Stimulated activated CD8-positive, alpha-beta memory T cell treated with anti-CD3 and anti-CD28 coated beads, Interleukin-2, amount 100 ng/mL, for 48 hours (primary cell): ENCODE results near the gene POLDIP2.

Source experiments
- DNase-seq, 2 donors: peaks; one replicate each; pipeline ENCODE4 v3.0.0-alpha.2; 2020; ENCODE audit warnings: low read depth in 2 of 2

Gene POLDIP2

DNA sequence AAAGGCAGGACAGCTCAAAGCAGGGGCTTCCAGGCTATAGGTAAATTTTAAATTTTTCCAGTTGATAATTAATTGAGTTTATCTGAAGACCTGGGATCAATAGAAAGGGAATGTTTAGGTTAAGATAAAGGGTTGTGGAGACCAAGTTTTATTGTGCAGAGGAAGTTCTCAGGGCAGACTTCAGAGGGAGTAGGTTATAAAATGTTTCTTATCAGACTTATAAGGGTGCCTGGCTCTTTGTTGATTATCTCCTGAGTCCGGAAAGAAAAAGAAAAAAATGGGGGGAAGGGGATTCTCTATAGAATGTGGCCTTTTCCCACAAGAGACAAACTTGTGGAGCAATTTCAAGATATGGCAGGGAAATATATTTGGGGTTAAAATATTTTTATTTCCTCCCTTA lies 32.8 kb upstream of the POLDIP2 start:
- no peak for DNase-seq

DNA sequence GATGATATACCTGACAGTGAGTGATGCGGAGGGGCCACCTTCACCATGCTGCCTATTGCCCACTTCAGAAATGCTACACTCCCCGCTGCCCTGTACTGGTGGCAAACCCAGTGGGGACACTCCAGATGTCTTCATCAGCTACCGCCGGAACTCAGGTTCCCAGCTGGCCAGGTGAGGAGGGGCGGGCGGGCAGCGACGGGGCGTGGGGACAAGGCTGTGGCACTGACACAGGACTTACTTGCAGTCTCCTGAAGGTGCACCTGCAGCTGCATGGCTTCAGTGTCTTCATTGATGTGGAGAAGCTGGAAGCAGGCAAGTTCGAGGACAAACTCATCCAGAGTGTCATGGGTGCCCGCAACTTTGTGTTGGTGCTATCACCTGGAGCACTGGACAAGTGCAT lies 30.8 kb upstream of the POLDIP2 start:
- DNase-seq: no peak

- no peak for DNase-seq
These were observed 29.1 kb upstream of the POLDIP2 start for GRCh38 chr17:28386391-28386790.

GRCh38 chr17:28385406-28385805 lies 28.1 kb upstream of the POLDIP2 start:
- no peak for DNase-seq

DNA sequence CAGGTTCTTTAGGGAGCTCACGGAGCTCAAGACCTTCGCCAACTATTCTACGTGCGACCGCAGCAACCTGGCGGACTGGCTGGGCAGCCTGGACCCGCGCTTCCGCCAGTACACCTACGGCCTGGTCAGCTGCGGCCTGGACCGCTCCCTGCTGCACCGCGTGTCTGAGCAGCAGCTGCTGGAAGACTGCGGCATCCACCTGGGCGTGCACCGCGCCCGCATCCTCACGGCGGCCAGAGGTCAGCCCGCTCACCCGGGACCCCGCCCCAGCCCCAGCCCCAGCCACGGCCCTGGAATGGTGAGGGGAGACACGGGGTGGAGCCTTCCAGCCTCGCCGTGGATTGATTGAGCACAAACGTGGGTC lies 27.7 kb upstream of the POLDIP2 start:
- no peak for DNase-seq

DNA sequence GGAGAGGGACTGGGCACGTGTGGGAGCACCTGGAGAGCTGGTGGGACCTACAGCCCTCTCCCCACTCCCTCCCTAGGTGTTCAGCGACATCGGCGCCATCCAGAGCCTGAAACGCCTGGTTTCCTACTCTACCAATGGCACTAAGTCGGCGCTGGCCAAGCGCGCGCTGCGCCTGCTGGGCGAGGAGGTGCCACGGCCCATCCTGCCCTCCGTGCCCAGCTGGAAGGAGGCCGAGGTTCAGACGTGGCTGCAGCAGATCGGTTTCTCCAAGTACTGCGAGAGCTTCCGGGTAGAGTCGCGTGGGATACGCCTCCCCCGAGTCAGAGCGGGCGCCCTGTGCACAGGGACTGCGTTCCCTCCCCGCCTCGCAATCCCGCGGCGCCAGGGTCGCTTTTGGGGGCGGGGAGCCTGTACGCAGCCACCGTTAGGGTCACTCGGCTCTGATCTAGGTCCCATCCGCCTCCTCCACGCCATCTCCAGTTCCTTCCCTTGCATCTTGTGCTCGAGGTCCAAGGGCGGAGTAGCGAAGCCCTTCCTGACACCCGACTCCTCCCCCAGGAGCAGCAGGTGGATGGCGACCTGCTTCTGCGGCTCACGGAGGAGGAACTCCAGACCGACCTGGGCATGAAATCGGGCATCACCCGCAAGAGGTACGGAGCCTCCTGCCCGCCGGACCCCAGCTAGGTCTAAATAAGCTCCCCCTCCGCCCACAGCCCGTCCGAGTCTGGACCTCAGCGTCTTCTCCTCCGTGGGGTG lies 27.1 kb upstream of the POLDIP2 start:
- peak; percentile 37 to 53 for DNase-seq

DNA sequence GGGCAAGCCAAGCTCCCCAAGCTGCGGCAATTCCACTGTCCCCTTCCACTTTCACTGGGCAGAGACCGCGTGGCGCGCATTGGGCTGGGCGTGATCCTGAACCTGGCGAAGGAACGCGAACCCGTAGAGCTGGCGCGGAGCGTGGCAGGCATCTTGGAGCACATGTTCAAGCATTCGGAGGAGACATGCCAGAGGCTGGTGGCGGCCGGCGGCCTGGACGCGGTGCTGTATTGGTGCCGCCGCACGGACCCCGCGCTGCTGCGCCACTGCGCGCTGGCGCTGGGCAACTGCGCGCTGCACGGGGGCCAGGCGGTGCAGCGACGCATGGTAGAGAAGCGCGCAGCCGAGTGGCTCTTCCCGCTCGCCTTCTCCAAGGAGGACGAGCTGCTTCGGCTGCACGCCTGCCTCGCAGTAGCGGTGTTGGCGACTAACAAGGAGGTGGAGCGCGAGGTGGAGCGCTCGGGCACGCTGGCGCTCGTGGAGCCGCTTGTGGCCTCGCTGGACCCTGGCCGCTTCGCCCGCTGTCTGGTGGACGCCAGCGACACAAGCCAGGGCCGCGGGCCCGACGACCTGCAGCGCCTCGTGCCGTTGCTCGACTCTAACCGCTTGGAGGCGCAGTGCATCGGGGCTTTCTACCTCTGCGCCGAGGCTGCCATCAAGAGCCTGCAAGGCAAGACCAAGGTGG lies 24.0 kb upstream of the POLDIP2 start:
- peak in 1 of 2 donors; percentile 19 for DNase-seq

DNA sequence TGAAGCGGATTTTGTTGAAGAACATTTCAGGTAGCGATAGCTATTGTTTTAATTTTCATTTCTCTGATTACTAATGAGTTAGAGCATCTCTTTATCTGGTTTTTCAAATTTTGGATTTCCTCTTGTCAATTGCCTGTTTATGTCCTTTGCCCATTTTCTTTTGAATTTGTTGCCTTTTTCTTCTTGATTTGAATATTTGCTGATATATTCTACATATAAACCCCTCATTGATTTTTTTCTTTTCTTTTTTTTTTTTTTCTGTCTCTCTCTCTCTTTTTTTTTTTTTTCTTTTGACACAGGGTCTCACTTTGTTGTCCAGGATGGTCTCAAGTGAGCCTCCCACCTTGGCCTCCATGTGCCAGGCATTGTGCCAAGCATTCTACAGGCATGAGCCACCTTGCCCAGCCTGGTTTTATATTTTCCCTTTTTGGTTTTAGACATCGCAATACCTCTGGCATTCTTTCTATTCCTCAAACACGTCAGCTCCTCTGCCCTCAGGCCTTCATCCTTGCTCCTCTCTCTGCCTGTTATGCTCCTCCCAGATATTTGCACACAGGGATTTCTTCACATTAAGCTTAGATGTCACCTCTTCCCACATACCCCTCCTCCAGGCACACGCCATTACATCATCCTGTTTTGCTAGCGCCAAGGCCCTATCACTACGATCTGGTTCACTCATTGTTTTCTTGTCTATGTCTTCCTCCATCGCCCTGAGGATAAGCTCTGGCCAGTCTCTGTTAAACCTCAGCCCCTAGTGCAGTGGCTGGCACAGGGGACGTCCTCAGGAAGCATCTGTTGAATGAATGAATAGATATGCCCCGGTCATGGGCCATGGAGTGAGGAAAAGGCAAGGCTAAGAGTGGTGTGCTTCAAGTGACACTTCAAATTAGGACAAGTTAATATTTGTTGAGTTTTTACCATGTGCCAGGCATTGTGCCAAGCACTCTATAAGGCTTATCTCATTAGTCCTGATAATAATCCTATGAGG lies 22.8 kb upstream of the POLDIP2 start:
- DNase-seq: no peak

- no peak for DNase-seq
These were observed 15.6 kb upstream of the POLDIP2 start for GRCh38 chr17:28372945-28373274.

DNA sequence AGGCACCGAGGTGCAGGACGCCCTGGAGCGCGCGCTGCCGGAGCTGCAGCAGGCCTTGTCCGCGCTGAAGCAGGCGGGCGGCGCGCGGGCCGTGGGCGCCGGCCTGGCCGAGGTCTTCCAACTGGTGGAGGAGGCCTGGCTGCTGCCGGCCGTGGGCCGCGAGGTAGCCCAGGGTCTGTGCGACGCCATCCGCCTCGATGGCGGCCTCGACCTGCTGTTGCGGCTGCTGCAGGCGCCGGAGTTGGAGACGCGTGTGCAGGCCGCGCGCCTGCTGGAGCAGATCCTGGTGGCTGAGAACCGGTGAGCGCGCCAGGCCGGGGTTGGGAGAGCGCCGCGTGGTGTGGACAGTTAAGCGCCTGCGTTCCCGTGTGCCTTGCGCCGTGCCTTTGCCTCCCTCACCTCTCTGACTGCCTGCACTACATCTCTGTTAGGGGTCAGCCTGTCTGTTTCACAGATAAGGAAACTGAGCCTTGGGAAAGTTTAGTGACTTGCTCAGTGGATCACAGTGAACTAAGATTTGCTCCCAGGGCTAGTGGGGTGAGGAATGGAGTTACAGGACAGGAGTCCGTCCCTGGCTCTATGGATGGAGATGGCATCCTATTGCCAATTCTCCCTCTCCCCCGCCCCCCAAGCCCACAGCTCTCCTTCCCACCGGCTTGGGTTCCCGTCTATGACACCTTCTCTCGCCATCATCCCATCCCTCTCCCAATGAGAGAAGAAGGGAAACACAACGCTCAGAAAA lies 15.0 kb upstream of the POLDIP2 start:
- DNase-seq: peak in 1 of 2 donors; percentile 13

GRCh38 chr17:28371245-28372202 lies 14.2 kb upstream of the POLDIP2 start, which contains the start of gene SARM1:
Gene SARM1 (plus strand): TSS chr17:28371694. CDS start chr17:28372033, 339 bp downstream.
- peak; percentile 86 to 89 for DNase-seq

- no peak for DNase-seq
These were observed 13.4 kb upstream of the POLDIP2 start for GRCh38 chr17:28370744-28371103.

DNA sequence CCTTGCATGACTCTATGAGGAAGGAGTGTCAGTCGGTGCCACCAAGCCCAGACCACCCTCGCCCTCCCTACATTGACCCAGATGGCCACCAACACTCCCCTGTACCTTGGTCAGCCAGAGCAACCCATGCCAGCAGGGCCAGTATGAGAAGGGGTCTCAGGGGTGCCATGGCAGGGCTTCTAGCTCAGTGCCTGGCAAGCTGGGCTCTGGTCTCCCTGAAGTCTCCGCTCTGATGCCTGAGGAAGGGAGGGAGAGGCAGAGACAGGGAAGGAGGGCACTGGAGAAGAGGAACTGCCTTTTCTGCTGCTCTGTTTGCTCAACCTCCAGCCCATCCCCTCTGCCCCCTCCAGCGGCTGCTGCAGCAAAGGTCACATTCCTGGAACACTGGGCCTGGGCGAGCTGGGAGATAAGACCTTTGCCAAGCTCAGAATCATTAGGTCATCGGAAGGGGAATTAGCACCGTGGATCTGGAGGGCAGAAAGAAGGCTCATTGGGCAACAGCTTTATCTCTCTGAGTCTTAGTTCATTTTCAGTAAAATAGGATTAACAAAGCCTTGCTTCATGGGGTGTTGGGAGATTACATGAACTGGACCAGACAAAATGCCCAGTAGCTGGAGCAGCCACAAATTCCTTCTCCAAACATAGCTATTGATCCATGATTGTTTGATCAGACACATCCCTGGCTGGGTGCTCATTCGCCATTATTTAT lies 12.9 kb upstream of the POLDIP2 start, which contains the start of gene VTN:
VTN (minus strand) TSS at position 273 of the 709 bp plus-strand sequence; CDS start at position 169, 104 bp downstream.
- no peak for DNase-seq

DNA sequence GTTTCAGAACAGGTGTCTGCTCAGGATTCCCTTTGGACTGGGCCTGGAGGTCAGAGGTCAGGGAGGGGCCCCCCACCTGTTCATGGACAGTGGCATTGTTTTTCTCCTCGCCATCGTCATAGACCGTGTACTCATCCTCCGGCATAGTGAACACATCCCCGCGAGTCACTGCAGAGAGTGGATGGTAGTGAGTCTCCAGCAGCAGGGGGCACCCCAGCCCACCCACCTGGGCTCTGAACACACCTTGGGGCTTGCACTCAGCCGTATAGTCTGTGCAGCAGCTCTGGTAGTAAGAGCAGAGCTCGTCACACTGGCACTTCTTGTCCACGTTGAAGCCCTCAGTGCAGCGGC lies 12.3 kb upstream of the POLDIP2 start:
- DNase-seq: no peak

DNA sequence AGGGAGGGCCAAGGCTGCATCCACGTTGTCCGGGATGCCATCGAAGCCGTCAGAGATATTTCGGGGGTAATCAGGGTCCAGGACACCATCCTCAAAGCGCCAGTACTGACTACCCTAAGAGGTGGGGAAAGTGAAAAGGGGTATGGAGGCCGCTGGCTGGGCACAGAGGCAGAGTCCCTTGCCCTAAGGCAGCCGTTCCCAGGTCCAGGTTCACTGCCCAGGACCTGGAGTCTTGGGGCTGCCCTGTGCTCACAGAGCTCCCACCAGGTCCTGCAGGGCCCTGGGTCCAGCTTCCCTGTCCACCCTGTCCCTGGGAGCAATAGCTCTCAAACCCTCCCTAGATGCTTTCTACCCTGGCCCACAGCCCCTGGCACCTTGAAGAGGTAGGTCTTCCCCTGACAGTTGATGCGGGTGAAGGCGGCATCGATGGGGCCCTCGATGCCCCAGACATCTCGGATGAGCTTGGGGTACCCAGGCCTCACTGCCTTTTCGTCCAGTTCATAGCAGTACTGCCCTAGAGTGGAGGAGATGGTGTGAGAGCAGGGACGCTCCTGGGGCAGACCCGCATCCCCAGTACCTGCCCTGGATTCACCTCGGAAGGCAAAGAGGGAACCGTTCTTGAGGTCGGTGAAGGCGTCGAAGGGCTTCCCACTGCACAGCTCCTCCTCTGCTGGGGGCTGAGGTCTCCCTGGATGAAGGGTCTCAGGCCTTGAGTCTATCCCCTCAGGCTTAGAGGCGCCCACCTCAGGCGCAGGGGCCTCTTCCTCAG lies 11.8 kb upstream of the POLDIP2 start:
- no peak for DNase-seq

DNA sequence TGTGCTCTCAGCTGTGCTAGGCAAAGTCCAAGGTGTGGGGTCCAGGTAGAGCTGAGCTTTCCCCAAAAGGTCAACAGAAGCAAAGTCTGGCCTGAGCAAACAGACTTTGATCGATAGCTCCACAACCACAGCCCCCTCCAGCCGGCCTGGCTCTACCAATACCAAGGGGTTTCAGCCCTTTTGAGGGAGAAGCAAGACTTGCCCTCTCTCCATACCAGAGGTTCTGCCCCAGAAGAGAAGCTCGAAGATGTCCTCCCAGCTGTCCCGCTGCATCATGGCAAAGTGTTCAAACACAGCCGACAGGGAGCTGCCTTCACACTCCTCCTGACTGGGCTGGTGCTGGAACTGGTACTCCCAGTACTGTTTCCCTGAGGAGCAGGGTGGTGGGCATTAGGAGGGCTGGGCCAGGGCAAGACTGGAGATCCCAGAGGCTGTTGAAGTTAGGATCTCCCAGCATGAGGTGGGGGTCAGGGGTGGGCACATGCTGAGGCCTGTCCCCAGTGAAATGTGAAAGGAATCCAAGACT lies 11.0 kb upstream of the POLDIP2 start:
- no peak for DNase-seq

GRCh38 chr17:28367641-28368305 lies 10.4 kb upstream of the POLDIP2 start:
- DNase-seq: no peak

- DNase-seq: no peak
These were observed 9.3 kb upstream of the POLDIP2 start for GRCh38 chr17:28366605-28367004.
